ENCODE results near the gene HEPACAM. TPM values are rescaled to one million over a fixed set of nuclear protein-coding genes. Genes with fewer than 3 reads are reported as not detected.

HEPACAM gene
- total and polyA plus RNA-seq, 2 donors (not counting 3 experiments of a cell fraction or from before 2014, with no cell fraction given) = not detected

- Histone ChIP-seq H3K9me1 (replicated peaks; ENCODE audit: control insufficient read depth, extremely low read depth, insufficient read depth, low read length) (no peaks in the 10 kb centered on the region), H4K20me1 (replicated peaks; ENCODE audit: control insufficient read depth, extremely low read depth, insufficient read depth, low read length) (no peaks in the 10 kb centered on the region), H2AFZ (ENCODE audit: low read depth, low read length) (no peak overlapping the region), H3K79me2 (ENCODE audit: control insufficient read depth, insufficient read depth, low read length) (peaks cover 87% of the 10 kb centered on the region), H3K27me3 (ENCODE audit: control insufficient read depth in 2 of 2, insufficient read depth in 2 of 2, low read length in 2 of 2) (no peaks in the 10 kb centered on the region), H3K27ac (ENCODE audit: insufficient read depth, low read depth, low read length) (no peak overlapping the region), H3K4me3 (replicated peaks in 1 of 3; ENCODE audit: insufficient read depth in 1 of 3, low read depth in 1 of 3, low read length in 3 of 3) (no peak overlapping the region), H3K4me1 (ENCODE audit: control insufficient read depth, extremely low read depth, insufficient read depth, low read length) (peaks cover 85% of the 10 kb centered on the region), H3K9ac (replicated peaks; ENCODE audit: extremely low read depth, insufficient read depth, low read length) (no peak overlapping the region), H3K9me3 (replicated peaks; ENCODE audit: control insufficient read depth, insufficient read depth, low read length) (no peaks in the 10 kb centered on the region), H3K4me2 (ENCODE audit: insufficient read depth, low read length) (no peak overlapping the region), H3K36me3 (ENCODE audit: control insufficient read depth in 2 of 2, extremely low read depth in 1 of 2, insufficient read depth in 2 of 2, low read length in 2 of 2) (peaks cover 66 to 74% of the 10 kb centered on the region in 2 experiments)
- DNase-seq (ENCODE audit: low read depth, low spot score) (no peak), FAIRE-seq (no peak)
- dilution Hi-C loops (cut with MboI; ENCODE audit: extremely low pct_ligation_motif_present, low sequenced_read_pairs) (no loop called here), intact Hi-C loops (cut with micrococcal nuclease) (loop anchor here (10.0 kb wide), 1 partner anchor 703 kb away; the partner anchor contains the start of gene STT3A)
- ChIA-PET POLR2A (interaction anchor here (1.5 to 4.0 kb wide), 4 partner anchors 9 to 62 kb away, joined by 4 to 23 read pairs (median 6); partner anchors contain the start of gene CCDC15), CTCF (interaction anchor here (0.8 to 3.0 kb wide), 4 partner anchors 10 to 62 kb away, joined by 3 to 10 read pairs (median 6); partner anchors contain the start of gene CCDC15)
- TF ChIP-seq POLR2AphosphoS5 (IDR thresholded peaks at IDR 0.05; ENCODE audit: insufficient read depth, low read depth, low read length) = peak; percentile 21
- TF ChIP-seq EZH2 (IDR thresholded peaks at IDR 0.05; ENCODE audit: borderline replicate concordance, low read depth, low read length, severe bottlenecking) = no peak
- no TSS peak for BruUV-seq (replicated peaks)
Observed at GRCh38 chr11:124891373-124891861, 44.4 kb downstream of the HEPACAM start.

- dilution Hi-C loops (cut with MboI; ENCODE audit: extremely low pct_ligation_motif_present, low sequenced_read_pairs) (no loop called here), intact Hi-C loops (cut with micrococcal nuclease) (loop anchor here (10.0 kb wide), 1 partner anchor 704 kb away; the partner anchor contains the start of gene STT3A)
- no peak overlapping the region for H3K9ac ChIP-seq (replicated peaks; ENCODE audit: extremely low read depth, insufficient read depth, low read length)
- H3K27me3 ChIP-seq (ENCODE audit: control insufficient read depth in 2 of 2, insufficient read depth in 2 of 2, low read length in 2 of 2) = no peaks in the 10 kb centered on the region
- FAIRE-seq (no peak), DNase-seq (ENCODE audit: low read depth, low spot score) (no peak)
- no TSS peak for BruUV-seq (replicated peaks)
- ChIA-PET POLR2A (interaction anchor here (1.1 to 4.0 kb wide), 6 partner anchors 8 to 63 kb away, joined by 3 to 23 read pairs (median 5); partner anchors contain the start of gene CCDC15), CTCF (interaction anchor here (3.0 to 4.8 kb wide), 2 partner anchors 15 to 53 kb away, joined by 10 to 29 read pairs; no protein-coding TSS in a partner anchor)
- H3K9me3 ChIP-seq (replicated peaks; ENCODE audit: control insufficient read depth, insufficient read depth, low read length) = no peaks in the 10 kb centered on the region
- no peak overlapping the region for H2AFZ ChIP-seq (ENCODE audit: low read depth, low read length)
- H3K79me2 ChIP-seq (ENCODE audit: control insufficient read depth, insufficient read depth, low read length) = peaks cover 81% of the 10 kb centered on the region
- H3K4me1 ChIP-seq (ENCODE audit: control insufficient read depth, extremely low read depth, insufficient read depth, low read length) = peaks cover 89% of the 10 kb centered on the region
- TF ChIP-seq JUN (IDR thresholded peaks at IDR 0.05; ENCODE audit: borderline replicate concordance, insufficient read depth, insufficient read length, low read depth) (no peak), POLR2A (IDR thresholded peaks at IDR 0.05; ENCODE audit: low read depth, low read length) (peak; percentile 61), CTCF (IDR thresholded peaks at IDR 0.05; ENCODE audit: extremely low read depth in 1 of 2, insufficient read depth in 1 of 2, low read depth in 1 of 2, low read length in 2 of 2) (no peak), GATA2 (IDR thresholded peaks at IDR 0.05; ENCODE audit: insufficient read depth, insufficient read length, low read depth, low read length) (no peak), MYC (IDR thresholded peaks at IDR 0.05; ENCODE audit: low read depth, low read length) (no peak), POLR2AphosphoS5 (IDR thresholded peaks at IDR 0.05; ENCODE audit: insufficient read depth, low read depth, low read length) (peak; percentile 13)
- no peaks in the 10 kb centered on the region for H4K20me1 ChIP-seq (replicated peaks; ENCODE audit: control insufficient read depth, extremely low read depth, insufficient read depth, low read length)
- H3K4me3 ChIP-seq (replicated peaks in 1 of 3; ENCODE audit: insufficient read depth in 1 of 3, low read depth in 1 of 3, low read length in 3 of 3) = no peak overlapping the region
- no peak overlapping the region for H3K4me2 ChIP-seq (ENCODE audit: insufficient read depth, low read length)
- H3K9me1 ChIP-seq (replicated peaks; ENCODE audit: control insufficient read depth, extremely low read depth, insufficient read depth, low read length) = no peaks in the 10 kb centered on the region
- peaks cover 71 to 75% of the 10 kb centered on the region in 2 experiments for H3K36me3 ChIP-seq (ENCODE audit: control insufficient read depth in 2 of 2, extremely low read depth in 1 of 2, insufficient read depth in 2 of 2, low read length in 2 of 2)
- no peak overlapping the region for H3K27ac ChIP-seq (ENCODE audit: insufficient read depth, low read depth, low read length)
Observed at GRCh38 chr11:124890683-124891372, 45.0 kb downstream of the HEPACAM start.

All from endothelial cell of umbilical vein (primary cell).